Motor neuron (in vitro differentiated cells): ENCODE measurements around the gene TNN. TPM values are rescaled to one million over a fixed set of nuclear protein-coding genes. Genes with fewer than 3 reads are reported as not detected.

Experiments
- ATAC-seq, 8 experiments: fragments of 200-7000 bp; cut with Tn5 transposase; replicated peaks in 6 of 8; 2 replicates each; pipeline ENCODE4 v1.8.0; 2021; ENCODE audit warnings: mild to moderate bottlenecking in 8 of 8, moderate library complexity in 8 of 8
- H3K27ac ChIP-seq, 2 donors: fragments of 250-450 bp; sonication (Bioruptor Pico); 2 replicates each; pipeline ENCODE4 v1.9.0; 2021; ENCODE audit warnings: antibody characterized with exemption in 2 of 2, mild to moderate bottlenecking in 2 of 2, moderate library complexity in 1 of 2
- H3K4me1 ChIP-seq, 2 donors: fragments of 250-450 bp; sonication (Bioruptor Pico); replicated peaks in 1 of 2; 2 replicates each; pipeline ENCODE4 v1.6.1; 2021; ENCODE audit warnings: antibody characterized with exemption in 2 of 2, mild to moderate bottlenecking in 2 of 2, moderate library complexity in 1 of 2
- H3K4me3 ChIP-seq, 5 donors: fragments of 250-450 bp; sonication (Bioruptor Pico); 2 replicates each; pipeline ENCODE4 v1.9.0; 2021; ENCODE audit warnings: antibody characterized with exemption in 5 of 5, mild to moderate bottlenecking in 5 of 5, moderate library complexity in 4 of 5
- WGBS, 10 experiments: fragments of 450-650 bp; shearing (Covaris generic); methylation state at CpG; one replicate each; pipeline ENCODE4 v1.0.0; 2022; 5-methylcytosine and 5-hydroxymethylcytosine counted together
- in situ Hi-C, 9 experiments: fragments of 400-800 bp; cut with MboI; loops; one replicate each; pipeline ENCODE4 v1.15.0; 2021; ENCODE audit warnings: low sequenced_read_pairs in 9 of 9, low pct_unique_long_range_greater_than_20kb in 2 of 9; ENCODE audit not compliant: unreplicated experiment in 9 of 9
- total RNA-seq, 8 experiments: library from RNA; unstranded; fragments of 300-600 nt; gene quantifications; 2 replicates each; pipeline versions ENCODE4 v1.2.3 to v1.2.4, GENCODE V29; 2022

The TNN gene
- total RNA-seq, 8 experiments from 2014 or later, result 0.09 to 6.6 (median 0.22) TPM; not detected in 2

DNA sequence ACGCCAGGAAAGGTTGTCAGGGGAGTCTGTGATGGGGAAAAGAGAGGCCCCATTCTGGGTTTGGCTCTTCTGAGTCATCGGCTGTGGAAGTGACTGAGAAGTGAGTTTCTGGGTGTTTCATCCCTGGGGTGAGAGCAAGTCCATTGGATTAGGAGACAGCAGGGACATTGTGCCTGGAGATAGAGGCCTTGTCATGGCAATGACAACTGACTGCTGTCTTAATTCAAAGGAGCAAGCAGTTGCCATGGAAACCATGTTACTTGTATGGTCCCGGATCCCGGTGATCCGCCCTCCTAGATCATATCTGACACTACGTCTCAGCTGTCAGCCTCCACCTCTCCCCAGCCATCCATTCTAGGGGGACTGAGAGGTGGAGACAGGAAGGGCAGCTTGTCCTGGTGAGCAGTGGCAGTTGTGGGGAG is 90.5 kb downstream of the TNN start:
- peak in 7 of 8 experiments; percentile 73 to 89 (median 82) for ATAC-seq
- peak overlapping the region in 1 of 2 donors; percentile 8 for H3K27ac ChIP-seq
- peaks cover 18 to 21% of the 10 kb centered on the region in 2 donors for H3K4me1 ChIP-seq

GRCh38 chr1:175162955-175163354 is 95.3 kb downstream of the TNN start:
- WGBS, 10 experiments, result 34 to 96% (median 65%) methylated on average over 2 to 4 of the region's 4 CpGs; no CpG with 5 or more reads in 2 of the 10 experiments
- H3K4me1 ChIP-seq, result peaks cover 28 to 35% of the 10 kb centered on the region in 2 donors
- no peak overlapping the region for H3K4me3 ChIP-seq
- no peak for ATAC-seq
- no peak overlapping the region for H3K27ac ChIP-seq
- in situ Hi-C loops, result loop anchor here in 4 of 9 experiments (25.0 kb wide), 7 partner anchors 149 to 1724 kb away; no protein-coding TSS in a partner anchor

More for the DNA sequence above, 90.5 kb downstream of the TNN start:
- H3K4me3 ChIP-seq, result no peak overlapping the region
- WGBS, 10 experiments, result 20 to 69% (median 31%) methylated on average over 1 to 6 of the region's 6 CpGs; no CpG with 5 or more reads in 2 of the 10 experiments
- in situ Hi-C loops, result loop anchor here in 6 of 9 experiments (10.0 to 25.0 kb wide), 9 partner anchors 154 to 1729 kb away; no protein-coding TSS in a partner anchor

- H3K4me3 ChIP-seq, result no peak overlapping the region
- 40 to 100% (median 83%) methylated on average over 1 to 4 of the region's 4 CpGs; no CpG with 5 or more reads in 1 of the 10 experiments for WGBS, 10 experiments
- peak overlapping the region in 1 of 2 donors; percentile 17 for H3K27ac ChIP-seq
- H3K4me1 ChIP-seq, result peaks cover 21 to 28% of the 10 kb centered on the region in 2 donors
- ATAC-seq, result no peak
- in situ Hi-C loops, result loop anchor here in 4 of 9 experiments (25.0 kb wide), 7 partner anchors 149 to 1724 kb away; no protein-coding TSS in a partner anchor
Measured at GRCh38 chr1:175163702-175164101, 96.1 kb downstream of the TNN start.

GRCh38 chr1:175164751-175165150 is 97.1 kb downstream of the TNN start:
- 0 to 28% (median 8%) methylated on average over 1 to 2 of the region's 2 CpGs for WGBS, 10 experiments
- in situ Hi-C loops, result loop anchor here in 4 of 9 experiments (25.0 kb wide), 7 partner anchors 148 to 1723 kb away; no protein-coding TSS in a partner anchor
- no peak overlapping the region for H3K4me3 ChIP-seq

DNA sequence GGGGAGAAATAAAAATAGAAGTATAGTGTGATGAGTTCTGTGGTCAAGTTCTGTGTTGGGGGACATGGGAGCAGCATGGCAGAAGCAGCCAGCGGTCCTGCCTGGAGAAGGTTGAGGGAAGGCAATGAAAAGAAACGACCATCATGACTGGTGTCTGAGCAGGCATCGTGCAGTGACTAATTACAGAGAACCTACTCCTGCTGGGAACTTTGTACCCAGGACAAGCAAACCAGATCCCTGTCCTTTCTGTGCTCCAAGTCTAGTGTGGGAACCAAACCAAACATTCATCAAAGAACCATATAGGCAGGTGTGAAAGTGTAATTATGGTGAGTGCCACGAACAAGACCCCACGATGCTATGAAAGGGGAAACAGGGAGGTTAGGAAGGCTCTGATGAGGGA is 99.1 kb downstream of the TNN start:
- H3K4me3 ChIP-seq, result no peak overlapping the region
- in situ Hi-C loops, result loop anchor here in 4 of 9 experiments (25.0 kb wide), 7 partner anchors 146 to 1721 kb away; no protein-coding TSS in a partner anchor
- H3K27ac ChIP-seq, result no peak overlapping the region
- peaks cover 19 to 23% of the 10 kb centered on the region in 2 donors for H3K4me1 ChIP-seq
- ATAC-seq, result no peak
- 0 to 78% (median 72%) methylated on average over 2 to 5 of the region's 5 CpGs; no CpG with 5 or more reads in 4 of the 10 experiments for WGBS, 10 experiments

More at GRCh38 chr1:175164751-175165150, 97.1 kb downstream of the TNN start:
- no peak overlapping the region for H3K27ac ChIP-seq
- peaks cover 19 to 23% of the 10 kb centered on the region in 2 donors for H3K4me1 ChIP-seq
- ATAC-seq, result peak in 5 of 8 experiments; percentile 53 to 78 (median 72)

GRCh38 chr1:175167861-175168260 is 100.2 kb downstream of the TNN start:
- Histone ChIP-seq H3K27ac (no peak overlapping the region), H3K4me3 (no peak overlapping the region), H3K4me1 (peaks cover 18 to 23% of the 10 kb centered on the region in 2 donors)
- ATAC-seq, result no peak
- WGBS, 10 experiments, result 10 to 100% (median 80%) methylated on average over 1 to 2 of the region's 2 CpGs; no CpG with 5 or more reads in 3 of the 10 experiments
- in situ Hi-C loops, result loop anchor here in 4 of 9 experiments (25.0 kb wide), 7 partner anchors 144 to 1719 kb away; no protein-coding TSS in a partner anchor

- H3K4me3 ChIP-seq, result no peak overlapping the region
- H3K27ac ChIP-seq, result no peak overlapping the region
- 0 to 97% (median 89%) methylated on average over 1 to 4 of the region's 4 CpGs; no CpG with 5 or more reads in 4 of the 10 experiments for WGBS, 10 experiments
- in situ Hi-C loops, result loop anchor here in 4 of 9 experiments (25.0 kb wide), 7 partner anchors 144 to 1719 kb away; no protein-coding TSS in a partner anchor
- ATAC-seq, result peak in 2 of 8 experiments; percentile 22 to 55
- peaks cover 12 to 19% of the 10 kb centered on the region in 2 donors for H3K4me1 ChIP-seq
Measured at GRCh38 chr1:175168782-175169181, 101.1 kb downstream of the TNN start.

- no peak overlapping the region for H3K27ac ChIP-seq
- 42 to 92% (median 77%) methylated on average over 1 to 6 of the region's 6 CpGs for WGBS, 10 experiments
- H3K4me3 ChIP-seq, result no peak overlapping the region
- peaks cover 7 to 12% of the 10 kb centered on the region in 2 donors for H3K4me1 ChIP-seq
- peak in 3 of 8 experiments; percentile 28 to 72 (median 34) for ATAC-seq
- in situ Hi-C loops, result loop anchor here in 4 of 9 experiments (25.0 kb wide), 7 partner anchors 143 to 1718 kb away; no protein-coding TSS in a partner anchor
Measured at GRCh38 chr1:175169286-175170018, 101.8 kb downstream of the TNN start.

- in situ Hi-C loops, result loop anchor here in 4 of 9 experiments (25.0 kb wide), 7 partner anchors 141 to 1716 kb away; no protein-coding TSS in a partner anchor
- ATAC-seq, result no peak
- 19 to 100% (median 76%) methylated on average over 2 to 9 of the region's 9 CpGs for WGBS, 10 experiments
Measured at GRCh38 chr1:175171036-175171913, 103.6 kb downstream of the TNN start.

GRCh38 chr1:175172503-175172902 is 104.9 kb downstream of the TNN start:
- Histone ChIP-seq H3K4me1 (peaks cover 0 to 4% of the 10 kb centered on the region in 2 donors), H3K4me3 (no peak overlapping the region), H3K27ac (no peak overlapping the region)
- 29 to 100% (median 81%) methylated on average over 1 to 3 of the region's 3 CpGs for WGBS, 10 experiments
- no peak for ATAC-seq
- in situ Hi-C loops, result loop anchor here in 4 of 9 experiments (25.0 kb wide), 7 partner anchors 140 to 1715 kb away; no protein-coding TSS in a partner anchor

More at GRCh38 chr1:175171036-175171913, 103.6 kb downstream of the TNN start:
- Histone ChIP-seq H3K4me1 (peaks cover 3 to 6% of the 10 kb centered on the region in 2 donors), H3K27ac (no peak overlapping the region), H3K4me3 (no peak overlapping the region)

DNA sequence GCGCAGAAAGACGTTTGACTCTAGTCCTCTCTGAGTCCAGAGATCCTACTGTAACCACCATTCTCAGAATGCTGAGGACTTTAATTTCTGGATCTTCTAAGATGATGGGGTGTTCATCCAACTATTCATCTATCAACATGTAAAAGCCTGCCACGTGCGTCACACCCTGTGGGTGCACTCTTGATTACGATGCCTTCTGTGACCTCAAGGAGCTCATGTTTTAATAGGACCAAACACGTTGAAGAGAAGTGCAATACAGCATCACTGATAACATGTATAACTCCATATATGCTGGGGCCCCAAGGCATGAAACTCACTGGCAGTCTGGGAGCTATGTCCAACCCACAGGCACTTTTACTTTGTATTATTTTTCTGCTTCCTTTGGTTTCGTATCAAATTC is 105.9 kb downstream of the TNN start:
- in situ Hi-C loops, result loop anchor here in 4 of 9 experiments (25.0 kb wide), 7 partner anchors 139 to 1714 kb away; no protein-coding TSS in a partner anchor
- Histone ChIP-seq H3K4me1 (peaks cover 0 to 4% of the 10 kb centered on the region in 2 donors), H3K4me3 (no peak overlapping the region), H3K27ac (no peak overlapping the region)
- ATAC-seq, result no peak
- WGBS, 10 experiments, result 25 to 100% (median 86%) methylated on average over 2 to 7 of the region's 7 CpGs; no CpG with 5 or more reads in 2 of the 10 experiments
